ENCODE results near the gene PMM2.
"Not testable (repeated sequence)": the region's sequence is repeated elsewhere in the genome, so short reads cannot be mapped to it uniquely, and the experiment has no call there.

Gene PMM2

DNA sequence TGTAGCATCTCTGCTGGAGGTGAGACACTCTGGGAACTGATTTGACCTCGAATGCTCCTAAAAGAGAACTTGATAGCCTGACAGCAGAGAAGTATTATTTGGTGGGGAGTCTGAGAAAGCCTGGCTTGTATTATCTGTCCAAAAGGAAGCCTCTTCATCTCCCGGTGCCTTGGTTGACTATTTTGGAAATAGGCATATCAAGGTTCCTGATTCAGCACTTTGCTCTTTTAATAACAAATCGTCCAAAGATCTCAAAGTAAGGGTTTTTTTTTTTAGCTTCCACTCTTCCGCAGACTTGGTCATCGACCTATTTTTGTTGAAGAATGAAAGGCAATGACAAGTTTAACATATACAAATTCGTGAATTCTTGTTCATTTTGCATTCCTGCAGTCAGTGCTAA is 15.0 kb upstream of the PMM2 start:
- no peak for DNase-seq (ENCODE audit: low read depth in 2 of 2)

- DNase-seq (ENCODE audit: low read depth in 2 of 2) = no peak
These were observed 12.2 kb upstream of the PMM2 start for GRCh38 chr16:8785408-8785807.

DNA sequence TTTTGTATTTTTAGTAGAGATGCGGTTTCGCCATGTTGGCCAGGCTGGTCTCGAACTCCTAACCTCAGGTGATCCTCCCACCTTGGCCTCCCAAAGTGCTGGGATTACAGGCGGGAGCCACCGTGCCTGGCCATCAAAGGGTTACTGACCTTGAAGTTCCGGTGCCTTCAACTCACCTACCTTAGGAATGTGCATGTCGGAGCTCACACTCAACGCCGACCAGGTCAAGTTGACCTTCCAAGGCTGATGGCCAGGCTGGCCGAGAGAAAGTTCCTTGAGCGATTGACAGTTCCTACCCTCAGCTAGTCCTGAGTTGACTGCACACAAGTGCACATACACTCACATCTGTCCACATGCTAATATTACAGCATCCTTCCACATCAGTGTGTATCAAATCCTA is 11.3 kb upstream of the PMM2 start:
- not testable (repeated sequence) for DNase-seq (ENCODE audit: low read depth in 2 of 2)

DNA sequence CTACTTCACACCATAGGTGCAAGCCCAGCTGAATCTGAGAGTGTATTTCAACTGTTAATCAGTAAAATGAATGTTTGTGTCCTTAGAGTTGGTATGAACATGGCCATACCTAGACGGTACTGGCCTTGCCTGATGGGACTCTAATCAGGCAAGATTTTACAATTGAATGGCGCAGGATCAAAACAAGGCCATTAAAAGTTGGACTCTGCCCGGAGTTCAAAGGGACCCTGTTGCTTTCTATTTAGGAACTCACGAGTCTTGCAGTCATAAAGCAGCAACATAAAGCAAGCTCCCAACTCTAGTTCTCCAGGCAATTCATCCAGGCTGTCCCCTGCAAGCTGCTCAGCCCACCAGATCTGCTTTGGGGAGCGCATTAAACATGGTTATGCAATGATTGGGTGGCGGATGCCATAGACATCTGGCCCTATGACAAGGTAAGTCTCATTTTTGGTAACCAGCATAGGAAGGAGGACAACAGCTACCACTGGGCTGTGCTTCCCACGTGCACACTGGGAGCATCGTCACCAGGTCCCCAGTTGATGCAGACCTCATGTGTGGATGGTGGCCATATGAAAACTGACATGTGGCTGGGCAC is 9.0 kb upstream of the PMM2 start:
- no peak for DNase-seq (ENCODE audit: low read depth in 2 of 2)

GRCh38 chr16:8795091-8795490 is 2.5 kb upstream of the PMM2 start:
- DNase-seq (ENCODE audit: low read depth in 2 of 2) = no peak

DNA sequence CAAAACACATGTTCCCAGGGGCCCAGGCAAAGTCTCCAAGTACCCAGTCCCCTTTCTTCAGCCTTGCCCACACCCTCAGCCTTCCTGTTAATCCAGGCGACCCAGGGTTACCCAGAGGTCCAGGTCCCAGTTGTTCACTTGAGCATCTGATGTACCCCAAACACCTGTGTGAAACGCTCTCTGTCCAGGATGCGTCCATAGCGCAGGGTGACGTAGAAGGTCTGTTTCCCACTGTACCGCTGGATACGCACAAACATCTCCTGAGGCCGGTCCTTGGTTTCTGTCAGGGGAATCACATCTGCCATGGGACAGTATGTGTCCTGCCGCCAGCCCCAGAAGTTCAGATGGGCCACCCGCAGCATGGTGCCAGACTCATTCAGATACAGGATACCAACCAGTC is 1.8 kb upstream of the PMM2 start:
- DNase-seq (ENCODE audit: low read depth in 2 of 2) = no peak

DNA sequence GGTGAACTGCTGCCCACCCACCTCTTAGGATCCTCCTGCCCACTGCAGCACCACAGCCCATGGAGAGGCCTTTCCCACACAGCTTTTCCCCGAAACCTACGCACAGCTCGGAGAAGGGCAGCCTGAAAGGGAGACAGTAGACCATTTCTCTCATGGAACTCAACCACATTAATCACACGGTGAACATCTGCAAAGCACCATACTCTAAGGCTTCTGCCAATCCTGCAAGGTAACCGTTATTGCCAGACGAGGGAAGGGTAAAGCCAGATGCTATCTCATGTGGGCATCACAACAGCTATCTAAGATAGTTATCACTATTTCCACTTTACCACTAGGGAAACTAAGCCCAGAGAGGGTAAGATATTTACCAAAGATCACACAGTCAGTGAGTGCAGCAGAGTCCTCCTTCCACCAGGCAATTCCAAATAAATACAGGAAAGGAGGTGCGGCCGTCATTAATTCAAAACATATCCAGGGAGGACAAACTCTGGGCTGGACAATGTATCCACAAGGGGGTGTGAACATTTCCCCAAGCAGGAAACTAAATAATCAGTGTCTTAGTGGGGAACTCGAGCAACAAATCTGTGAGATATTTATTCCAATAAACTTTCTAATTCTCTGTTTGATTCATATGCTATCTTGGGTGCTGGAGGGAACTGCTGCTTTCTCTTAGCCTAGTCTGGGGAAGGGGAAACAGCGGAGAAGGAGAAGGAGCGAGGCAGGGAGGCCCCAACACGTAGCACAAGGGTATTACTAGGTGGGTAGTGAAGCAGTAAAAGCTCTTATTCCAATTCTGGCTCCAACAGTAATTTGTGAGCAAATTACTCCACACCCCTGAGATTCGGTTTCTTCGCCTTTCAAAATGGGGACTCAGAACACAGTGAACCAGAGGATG is 923 bp upstream of the PMM2 start:
- no peak for DNase-seq (ENCODE audit: low read depth in 2 of 2)

- DNase-seq (ENCODE audit: low read depth in 2 of 2) = no peak
These were observed 512 bp downstream of the PMM2 start for GRCh38 chr16:8798174-8798527.

GRCh38 chr16:8798535-8799157 is 1.0 kb downstream of the PMM2 start:
- DNase-seq (ENCODE audit: low read depth in 2 of 2) = no peak

GRCh38 chr16:8801701-8802100 is 4.1 kb downstream of the PMM2 start:
- DNase-seq (ENCODE audit: low read depth in 2 of 2) = no peak

GRCh38 chr16:8803733-8804132 is 6.1 kb downstream of the PMM2 start:
- not testable (repeated sequence) for DNase-seq (ENCODE audit: low read depth in 2 of 2)

DNA sequence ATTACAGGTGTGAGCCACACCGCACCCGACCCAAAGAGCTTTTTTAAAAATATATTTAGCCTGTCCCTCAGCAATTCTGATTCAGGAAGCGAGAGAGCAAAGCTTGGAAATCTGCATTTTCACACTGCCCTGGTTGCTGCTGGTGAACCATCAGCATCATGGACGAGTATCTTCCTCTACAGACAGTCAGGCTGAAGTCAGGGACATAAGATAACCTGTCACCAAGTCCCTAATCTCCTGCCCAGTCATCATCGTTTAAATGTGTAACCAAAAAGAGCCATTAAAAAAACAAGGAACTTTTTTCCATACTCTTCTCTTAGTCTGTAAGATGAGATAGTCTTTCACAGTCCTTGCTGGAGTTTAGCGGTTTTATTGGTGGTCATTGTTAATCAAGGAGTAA is 6.7 kb downstream of the PMM2 start:
- DNase-seq (ENCODE audit: low read depth in 2 of 2) = no peak

DNA sequence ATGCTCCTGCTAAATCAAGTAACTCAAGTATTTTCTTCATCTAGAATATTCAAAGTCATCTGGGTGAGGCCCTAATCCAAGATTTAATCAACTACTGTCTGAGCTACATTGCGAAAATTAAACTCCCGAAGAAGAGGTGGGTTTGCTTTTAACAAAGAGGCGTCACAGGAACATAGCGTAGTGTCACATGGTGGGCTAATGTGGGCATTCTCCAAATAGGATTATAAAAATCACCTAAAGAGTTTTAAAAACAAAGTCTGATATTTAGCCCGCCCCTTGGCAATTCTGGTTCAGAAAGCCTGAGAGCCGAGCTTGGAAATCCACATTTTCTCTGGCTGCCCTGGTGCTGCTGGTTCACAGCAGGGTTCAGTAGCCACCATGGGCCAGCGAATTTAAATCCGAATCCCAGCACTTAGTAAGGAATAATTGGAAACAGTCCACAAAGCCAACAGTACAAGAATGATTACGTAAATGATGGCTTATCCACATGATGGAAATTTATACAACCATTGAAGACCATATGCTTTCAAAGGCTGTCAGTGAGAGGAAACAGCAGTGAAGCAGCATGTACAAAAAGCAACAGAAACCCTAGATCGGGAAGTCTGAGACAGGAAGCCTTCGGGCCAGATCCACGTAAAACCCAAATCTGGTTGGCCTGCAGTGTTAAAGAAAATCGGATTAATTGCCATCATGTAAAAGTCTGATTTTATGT is 8.8 kb downstream of the PMM2 start:
- no peak for DNase-seq (ENCODE audit: low read depth in 2 of 2)

- DNase-seq (ENCODE audit: low read depth in 2 of 2) = no peak
These were observed 9.6 kb downstream of the PMM2 start for GRCh38 chr16:8807189-8807588.

GRCh38 chr16:8808009-8808408 is 10.4 kb downstream of the PMM2 start:
- no peak for DNase-seq (ENCODE audit: low read depth in 2 of 2)

DNA sequence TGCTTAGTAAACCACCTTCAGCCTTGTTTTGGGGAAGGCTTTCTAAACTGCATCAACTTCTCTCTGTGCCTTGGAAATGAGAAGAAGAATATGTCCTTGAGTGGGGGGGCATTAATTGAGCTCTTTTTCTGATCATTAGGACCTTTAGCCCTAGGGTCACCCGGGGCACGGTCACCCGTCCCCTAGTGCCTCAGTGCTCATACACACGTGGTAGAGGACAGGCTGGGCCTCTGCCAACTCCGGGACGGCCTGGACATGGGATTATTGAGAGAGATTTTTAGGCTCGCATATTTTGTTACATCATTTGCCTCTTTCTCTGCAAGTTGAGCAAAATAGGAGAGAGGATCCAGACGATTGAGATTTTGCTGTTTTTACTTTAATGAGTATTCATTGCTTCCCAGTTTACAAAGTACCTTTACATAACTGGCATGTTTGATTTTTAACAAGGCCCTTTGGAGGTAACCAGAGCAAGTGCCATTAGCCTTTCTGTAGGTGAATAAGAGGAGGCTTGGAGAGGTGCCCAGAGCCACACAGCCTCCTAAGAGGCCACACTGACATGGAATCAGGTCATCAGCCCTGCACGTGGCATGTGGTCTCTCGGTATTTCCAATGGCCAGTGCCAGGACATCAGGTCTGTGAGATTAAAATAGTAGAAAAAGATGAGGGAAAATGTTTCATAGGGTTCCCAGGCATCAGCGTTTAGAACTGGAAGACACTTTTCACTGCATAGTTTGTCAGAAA is 11.1 kb downstream of the PMM2 start:
- DNase-seq (ENCODE audit: low read depth in 2 of 2) = no peak

DNA sequence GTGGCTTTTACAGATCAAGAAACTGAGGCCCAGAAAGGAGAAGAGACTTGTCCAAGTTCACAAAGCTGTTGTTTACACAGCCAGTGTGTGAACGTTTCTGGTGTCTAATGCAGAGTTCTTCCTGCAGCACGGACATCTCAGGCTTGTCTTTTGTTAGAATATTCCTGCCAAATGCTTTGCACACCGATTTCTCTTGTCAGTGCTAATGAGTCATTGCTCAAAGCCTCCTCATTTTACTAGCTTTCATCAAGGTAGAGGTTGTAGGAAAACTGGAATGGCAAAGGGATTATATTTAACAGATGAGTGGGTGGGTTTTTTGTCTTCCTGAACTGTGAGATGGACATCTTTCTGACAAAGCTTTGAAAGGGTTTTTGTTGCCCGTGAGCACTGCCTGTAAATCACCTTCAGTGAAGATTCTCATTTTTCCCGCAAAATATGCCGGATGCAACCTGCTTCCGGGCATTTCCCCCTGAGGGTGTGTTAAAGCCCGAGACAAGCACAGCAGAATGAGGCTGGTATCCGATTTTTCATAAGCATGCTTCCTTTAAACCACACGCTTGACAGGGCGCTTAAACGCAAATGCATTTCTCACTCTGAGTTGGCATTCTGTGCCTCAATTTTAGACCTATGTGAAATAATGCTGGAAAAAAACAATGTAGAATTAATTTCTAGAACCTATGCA is 14.7 kb downstream of the PMM2 start:
- no peak for DNase-seq (ENCODE audit: low read depth in 2 of 2)

DNA sequence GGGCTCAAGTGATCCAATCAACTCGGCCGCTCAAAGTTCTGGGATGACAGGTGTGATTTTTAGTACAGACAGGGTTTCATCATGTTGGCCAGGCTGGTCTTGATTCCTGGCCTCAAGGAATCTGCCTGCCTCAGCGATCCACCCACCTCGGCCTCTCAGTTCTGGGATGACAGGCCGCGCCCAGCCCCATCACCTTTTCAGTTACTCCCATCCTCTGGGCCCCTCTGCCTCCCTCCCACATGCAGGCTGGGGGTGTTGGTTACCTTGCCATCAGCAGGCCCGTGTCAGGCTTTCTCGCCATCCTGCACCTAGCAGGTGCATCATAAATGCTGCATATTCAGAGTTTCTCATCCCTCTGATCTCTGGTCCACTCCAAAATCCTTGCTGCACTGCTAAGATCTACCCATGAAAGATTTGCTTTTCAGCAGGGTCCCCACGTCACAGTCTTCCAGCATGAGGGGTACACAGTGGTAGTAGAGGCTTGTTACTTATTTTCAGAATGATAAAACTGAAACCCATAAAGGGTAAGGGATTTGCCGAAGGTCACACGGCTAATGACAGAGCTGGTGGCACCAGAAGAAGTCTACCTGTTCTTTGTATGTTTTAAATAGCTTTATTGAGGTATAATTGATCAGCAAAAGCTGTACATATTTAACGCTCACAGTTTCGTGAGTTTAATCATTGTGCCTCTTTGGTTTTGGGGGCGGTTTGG is 16.6 kb downstream of the PMM2 start:
- DNase-seq (ENCODE audit: low read depth in 2 of 2) = no peak

GRCh38 chr16:8816967-8817655 is 19.5 kb downstream of the PMM2 start:
- no peak for DNase-seq (ENCODE audit: low read depth in 2 of 2)
